Urinary bladder (tissue), 4 donors: ENCODE measurements around the gene BRS3. TPM values are rescaled to one million over a fixed set of nuclear protein-coding genes. Genes with fewer than 3 reads are reported as not detected.
"Not testable (repeated sequence)": the region's sequence is repeated elsewhere in the genome, so short reads cannot be mapped to it uniquely, and the experiment has no call there.

ENCODE experiments used
- DNase-seq: peaks from one replicate; pipeline ENCODE4 v3.0.0-alpha.2; 2015; ENCODE audit errors: extremely low spot score
- H3K27ac ChIP-seq: one replicate; pipeline ENCODE4 v1.5.1; 2013; ENCODE audit warnings: low read depth, mild to moderate bottlenecking, moderate library complexity
- H3K36me3 ChIP-seq: one replicate; pipeline ENCODE4 v1.6.1; 2013; ENCODE audit warnings: mild to moderate bottlenecking, moderate library complexity; ENCODE audit not compliant: insufficient read depth
- H3K4me1 ChIP-seq: one replicate; pipeline ENCODE4 v1.6.1; 2013; ENCODE audit warnings: mild to moderate bottlenecking, moderate library complexity; ENCODE audit not compliant: insufficient read depth
- H3K4me3 ChIP-seq: one replicate; pipeline ENCODE4 v1.5.1; 2013; ENCODE audit warnings: low read depth, low read length
- WGBS: extraction: QIAGEN DNeasy Blood & Tissue Kit; methylation state at CpG from one replicate; pipeline ENCODE4 v1.1.7; 2013; 5-methylcytosine and 5-hydroxymethylcytosine counted together
- polyA plus RNA-seq: library from polyadenylated mRNA; stranded (reverse); fragments of 200-250 nt; gene quantifications from one replicate; pipeline ENCODE4 v1.2.3, GENCODE V29; 2013
- total RNA-seq: library from RNA; depleted of rRNA; stranded (reverse); fragments of >200 nt; gene quantifications from one replicate; pipeline ENCODE4 v1.2.3, GENCODE V29; 2014
- donor health status: healthy with polysubstance abuse.
- donor health status: healthy.

The BRS3 gene
- not detected for total RNA-seq
- 0.10 TPM for polyA plus RNA-seq

DNA sequence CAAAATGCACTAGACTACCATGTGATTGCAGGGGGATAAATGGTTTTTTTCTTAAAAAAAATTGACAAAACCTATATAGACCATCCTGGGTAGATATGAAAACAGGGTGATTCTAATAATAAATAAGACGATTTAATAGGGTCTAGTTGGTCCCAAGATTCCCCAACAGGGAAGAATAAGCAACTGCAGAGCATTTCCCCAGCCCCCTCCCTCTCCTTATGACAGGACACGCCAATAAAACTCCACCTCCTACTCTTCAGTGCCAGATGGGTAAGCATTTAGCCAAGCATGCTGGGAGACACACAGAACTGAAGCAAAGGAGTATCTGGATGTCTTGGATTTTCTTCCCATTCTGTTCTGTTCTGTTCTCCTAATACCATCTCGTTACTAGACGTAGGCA lies at the start of gene BRS3:
TSS of gene BRS3 (plus strand) at position 301 of the 400 bp plus-strand sequence. CDS start 168 bp downstream, outside the sequence.
- DNase-seq, result no peak
- Histone ChIP-seq H3K36me3 (no peaks in the 10 kb centered on the region), H3K4me3 (no peak within 1 kb of the TSS), H3K27ac (no peak within 1 kb of the TSS), H3K4me1 (no peaks in the 10 kb centered on the region)
- 69% methylated on average over 4 of the region's 4 CpGs for WGBS

DNA sequence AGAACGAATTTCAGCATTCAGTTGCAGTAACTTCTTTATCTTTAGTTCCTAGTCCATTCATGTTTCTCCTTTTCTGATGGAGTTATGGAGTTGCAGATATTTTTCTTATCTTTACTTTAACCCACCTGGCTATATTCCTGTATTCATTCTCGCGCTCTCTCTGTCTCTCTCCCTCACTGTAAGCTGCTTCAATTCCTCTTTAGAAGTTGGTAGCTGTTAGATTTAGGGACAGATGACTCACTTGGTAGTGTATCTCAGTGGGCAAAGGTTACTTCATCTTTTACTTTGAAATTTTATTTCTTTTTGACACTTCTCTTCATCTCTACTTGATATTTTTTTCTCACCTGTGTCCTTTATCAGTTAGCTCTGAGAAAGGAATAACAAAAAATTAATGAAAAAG lies 49.6 kb upstream of the BRS3 start:
- Histone ChIP-seq H3K4me1 (no peaks in the 10 kb centered on the region), H3K27ac (no peak overlapping the region), H3K4me3 (no peak overlapping the region), H3K36me3 (no peaks in the 10 kb centered on the region)
- 75% methylated on average over 3 of the region's 3 CpGs for WGBS
- DNase-seq, result no peak

DNA sequence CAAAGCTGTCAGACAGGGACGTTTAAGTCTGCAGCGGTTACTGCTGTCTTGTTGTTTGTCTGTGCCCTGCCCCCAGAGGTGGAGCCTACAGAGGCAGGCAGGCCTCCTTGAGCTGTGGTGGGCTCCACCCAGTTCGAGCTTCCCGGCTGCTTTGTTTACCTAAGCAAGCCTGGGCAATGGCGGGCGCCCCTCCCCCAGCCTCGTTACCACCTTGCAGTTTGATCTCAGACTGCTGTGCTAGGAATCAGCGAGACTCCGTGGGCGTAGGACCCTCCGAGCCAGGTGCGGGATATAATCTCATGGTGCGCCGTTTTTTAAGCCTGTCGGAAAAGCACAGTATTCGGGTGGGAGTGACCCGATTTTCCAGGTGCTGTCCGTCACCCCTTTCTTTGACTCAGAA lies 42.1 kb upstream of the BRS3 start:
- 85% methylated on average over 17 of the region's 18 CpGs for WGBS
- H3K4me1 ChIP-seq, H3K36me3 ChIP-seq, DNase-seq, H3K4me3 ChIP-seq, H3K27ac ChIP-seq: not testable (repeated sequence)

DNA sequence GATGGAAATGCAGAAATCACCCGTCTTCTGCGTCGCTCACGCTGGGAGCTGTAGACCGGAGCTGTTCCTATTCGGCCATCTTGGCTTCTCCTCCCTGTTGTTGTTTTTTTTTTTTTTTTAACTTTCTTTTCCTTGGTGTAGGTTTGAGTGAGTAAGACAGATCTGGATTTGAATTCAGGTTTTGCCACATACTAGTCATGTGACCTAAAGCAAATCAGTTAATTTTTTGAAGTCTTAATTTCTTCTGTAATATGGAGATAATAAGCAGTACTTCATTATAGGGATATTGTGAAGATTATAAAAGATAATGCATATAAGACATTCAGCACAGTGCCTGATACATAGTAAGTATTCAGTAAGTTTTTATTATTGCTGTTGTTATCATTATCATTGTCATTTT lies 41.5 kb upstream of the BRS3 start:
- no peak overlapping the region for H3K27ac ChIP-seq

DNA sequence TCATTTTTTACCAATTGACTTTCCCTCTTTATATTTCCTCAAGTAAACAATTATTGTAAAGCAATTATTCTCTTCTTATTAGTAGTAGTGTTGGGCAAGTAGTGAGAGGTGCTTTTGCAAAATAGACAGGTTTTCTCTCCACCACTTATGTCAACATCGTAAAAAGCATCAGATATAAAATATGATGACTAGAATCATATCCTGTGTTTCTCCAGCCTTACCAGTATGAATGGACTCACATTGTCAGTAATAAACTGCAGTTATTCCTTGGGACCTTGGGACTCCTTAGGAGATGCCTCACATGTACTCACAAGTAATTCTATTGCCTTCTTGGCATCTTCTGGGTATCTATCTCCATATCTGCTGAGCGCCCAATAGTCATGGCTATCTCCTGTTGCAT lies 40.4 kb upstream of the BRS3 start:
- 83% methylated on average over 2 of the region's 2 CpGs for WGBS
- no peaks in the 10 kb centered on the region for H3K36me3 ChIP-seq

More for the DNA sequence above, 41.5 kb upstream of the BRS3 start:
- no peaks in the 10 kb centered on the region for H3K36me3 ChIP-seq
- no peaks in the 10 kb centered on the region for H3K4me1 ChIP-seq
- 88% methylated on average over 6 of the region's 6 CpGs for WGBS
- H3K4me3 ChIP-seq, result no peak overlapping the region
- no peak for DNase-seq

DNA sequence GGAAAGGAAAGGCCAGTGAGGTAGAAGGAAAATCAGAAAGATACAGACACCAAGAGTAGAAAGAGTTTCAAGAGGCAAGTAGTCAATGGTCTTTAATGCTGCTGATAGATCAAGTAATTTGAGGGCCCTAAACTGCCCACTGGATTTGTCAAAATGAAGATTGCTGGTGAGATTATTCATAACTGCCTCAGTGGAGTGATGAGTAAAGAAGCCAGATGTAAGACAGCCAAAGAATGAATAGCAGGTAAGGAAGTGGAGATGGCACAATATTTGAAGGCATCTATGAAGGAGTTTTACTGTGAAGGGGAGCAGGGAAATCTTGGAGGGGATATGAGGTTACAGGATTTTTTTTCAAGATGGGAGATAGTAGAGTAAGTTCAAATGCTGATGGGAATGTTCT lies 39.8 kb upstream of the BRS3 start:
- no peaks in the 10 kb centered on the region for H3K36me3 ChIP-seq
- DNase-seq, result no peak
- H3K4me1 ChIP-seq, result no peaks in the 10 kb centered on the region
- H3K27ac ChIP-seq, result no peak overlapping the region
- no peak overlapping the region for H3K4me3 ChIP-seq

More for the DNA sequence above, 40.4 kb upstream of the BRS3 start:
- Histone ChIP-seq H3K27ac (no peak overlapping the region), H3K4me1 (no peaks in the 10 kb centered on the region), H3K4me3 (no peak overlapping the region)
- no peak for DNase-seq

DNA sequence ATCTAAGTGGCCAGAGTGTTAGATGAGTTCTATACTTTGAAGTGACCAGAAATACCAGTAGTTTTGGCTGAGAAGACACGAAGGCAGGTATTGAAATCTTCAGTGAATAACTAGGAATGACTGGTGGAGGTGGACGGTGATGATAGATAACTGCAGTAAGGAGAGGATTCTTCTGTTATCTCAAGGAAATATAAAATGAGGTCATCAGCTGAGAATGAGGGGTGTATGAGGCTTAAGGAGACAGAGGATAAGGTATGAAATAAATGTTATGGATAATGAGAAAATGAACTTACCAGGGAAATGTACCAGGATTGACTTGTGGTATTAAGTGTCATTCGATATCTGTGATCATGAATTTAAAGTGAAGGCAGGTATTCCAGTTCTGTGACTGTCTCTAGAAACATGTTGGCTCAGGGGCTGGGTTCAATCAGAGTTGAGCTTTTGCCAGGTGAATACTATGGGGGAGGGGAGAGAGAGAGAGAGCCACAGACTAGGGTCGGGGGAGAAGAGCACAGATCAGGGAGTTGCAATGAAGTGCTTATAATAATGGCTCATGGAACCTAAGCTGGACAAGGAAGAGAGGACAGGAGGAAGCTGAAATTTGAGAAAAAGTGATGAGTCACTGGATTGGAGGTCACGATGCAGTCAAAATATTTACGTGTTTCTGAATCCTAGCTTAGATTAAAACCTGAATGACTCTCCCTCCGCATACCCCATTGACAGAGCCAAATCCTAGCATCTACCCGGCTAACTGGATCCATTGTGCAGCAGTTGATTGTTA lies 37.5 kb upstream of the BRS3 start:
- H3K36me3 ChIP-seq, result no peaks in the 10 kb centered on the region
- no peak overlapping the region for H3K27ac ChIP-seq
- no peaks in the 10 kb centered on the region for H3K4me1 ChIP-seq
- 36% methylated on average over 8 of the region's 8 CpGs for WGBS
- no peak overlapping the region for H3K4me3 ChIP-seq
- DNase-seq, result no peak

DNA sequence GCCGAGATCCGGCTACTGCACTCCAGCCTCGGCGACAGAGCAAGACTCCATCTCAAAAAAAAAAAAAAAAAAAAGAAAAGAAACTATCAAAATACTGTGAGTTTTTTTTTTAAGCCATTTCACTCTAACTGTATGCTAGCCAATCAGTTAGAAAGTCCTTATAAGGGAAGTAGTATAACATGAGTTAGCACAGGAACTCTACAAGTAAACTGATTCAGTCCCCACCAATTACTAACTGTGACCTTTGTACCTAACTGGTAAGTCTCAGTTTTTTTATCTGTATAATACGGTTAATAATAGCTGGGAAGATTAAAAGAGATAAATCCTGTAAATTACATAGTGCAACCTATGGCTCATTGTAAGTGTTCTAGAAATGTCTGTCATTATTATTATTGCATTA lies 35.1 kb upstream of the BRS3 start:
- DNase-seq, result no peak
- no peak overlapping the region for H3K4me3 ChIP-seq
- no peaks in the 10 kb centered on the region for H3K4me1 ChIP-seq
- no peak overlapping the region for H3K27ac ChIP-seq
- WGBS, result 81% methylated on average over 5 of the region's 5 CpGs
- no peaks in the 10 kb centered on the region for H3K36me3 ChIP-seq

DNA sequence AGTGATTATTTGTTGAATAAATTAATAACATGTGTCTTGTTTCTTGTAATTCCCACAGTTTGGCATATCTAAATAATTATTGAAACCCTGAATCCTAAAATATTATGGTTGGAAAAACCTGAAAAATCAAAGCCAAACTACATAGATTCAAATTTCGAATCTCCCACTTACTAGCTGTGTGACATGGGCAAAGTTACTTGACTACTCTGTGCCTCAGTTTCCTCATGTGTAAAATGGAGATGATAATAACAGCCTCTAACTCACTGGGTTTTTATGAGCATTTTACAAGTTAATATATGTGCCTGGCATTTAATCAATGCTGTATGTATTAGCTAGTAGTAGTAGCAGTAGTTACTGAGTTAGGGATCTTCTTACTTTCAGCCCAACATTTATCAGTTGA lies 34.6 kb upstream of the BRS3 start:
- H3K4me1 ChIP-seq, result no peaks in the 10 kb centered on the region
- no peak for DNase-seq
- no peak overlapping the region for H3K4me3 ChIP-seq
- H3K36me3 ChIP-seq, result no peaks in the 10 kb centered on the region
- WGBS, result 94% methylated on average over 1 of the region's 1 CpG
- H3K27ac ChIP-seq, result no peak overlapping the region

DNA sequence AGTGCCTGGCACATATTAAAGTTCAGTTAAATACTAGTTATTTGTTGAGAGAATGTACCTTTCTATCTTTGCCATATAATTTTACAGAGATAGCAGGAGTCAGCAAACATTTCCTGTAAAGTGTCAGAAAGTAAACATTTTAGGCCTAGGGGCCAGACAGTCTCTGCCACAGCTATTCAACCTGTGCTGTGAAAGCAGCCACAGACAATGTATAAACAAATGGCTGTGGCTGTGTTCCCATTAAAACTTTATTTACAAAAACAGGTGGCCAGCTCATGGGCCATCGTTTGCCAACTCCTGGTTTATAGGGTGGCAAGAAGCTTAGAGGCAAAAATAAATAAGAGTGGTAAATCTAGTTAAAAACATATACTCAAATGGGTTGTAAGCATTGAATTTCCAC lies 34.0 kb upstream of the BRS3 start:
- H3K36me3 ChIP-seq, result no peaks in the 10 kb centered on the region
- DNase-seq, result no peak
- H3K4me3 ChIP-seq, result no peak overlapping the region
- no peak overlapping the region for H3K27ac ChIP-seq
- 21% methylated on average over 1 of the region's 1 CpG for WGBS
- H3K4me1 ChIP-seq, result no peaks in the 10 kb centered on the region

DNA sequence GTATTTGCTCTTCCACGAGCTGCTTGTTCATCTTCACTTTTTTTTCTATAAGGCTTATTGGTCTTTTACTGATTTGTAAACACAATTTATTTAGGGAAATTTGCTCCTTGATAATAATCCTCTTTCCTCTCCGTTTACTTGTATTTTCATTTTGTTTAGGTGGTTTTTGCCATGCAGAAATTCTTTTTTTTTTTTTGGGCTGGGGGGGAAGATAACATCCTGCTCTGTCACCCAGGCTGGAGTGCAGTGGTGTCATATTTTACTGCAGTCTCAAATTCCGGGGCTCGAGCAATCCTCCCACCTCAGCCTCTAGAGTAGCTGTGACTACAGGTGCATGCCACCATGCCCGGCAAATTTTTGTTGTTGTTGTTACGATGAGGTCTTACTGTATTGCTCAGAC lies 31.6 kb upstream of the BRS3 start:
- 58% methylated on average over 6 of the region's 6 CpGs for WGBS
- DNase-seq, result no peak
- no peak overlapping the region for H3K27ac ChIP-seq

DNA sequence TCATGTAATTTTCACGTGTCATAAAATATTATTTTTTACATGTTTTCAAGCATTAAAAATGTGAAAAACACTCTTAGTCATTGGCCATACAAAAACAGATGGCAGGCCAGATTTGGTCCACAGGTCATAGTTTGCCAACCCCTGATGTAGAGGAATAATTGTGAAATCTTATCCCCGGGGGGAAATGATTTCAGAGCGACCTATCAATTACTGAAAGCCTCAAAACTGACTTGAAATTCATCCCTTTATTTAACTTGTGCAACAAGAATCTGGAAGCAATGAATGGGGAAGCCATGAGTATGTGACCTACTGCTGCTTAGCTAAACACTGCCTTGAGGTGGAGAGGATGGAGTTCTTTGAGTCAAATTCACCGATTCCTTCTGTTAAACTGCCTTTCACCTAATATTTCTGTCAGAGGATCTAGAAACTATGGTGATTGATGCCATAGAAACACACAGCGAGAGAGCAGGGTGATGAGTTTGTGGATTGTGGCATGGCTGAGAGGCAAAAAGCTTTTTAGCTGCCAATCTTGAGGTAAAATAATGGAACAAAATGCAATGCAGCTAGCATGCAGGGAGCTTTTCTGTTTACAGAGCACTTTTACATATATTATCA lies 30.3 kb upstream of the BRS3 start:
- 38% methylated on average over 5 of the region's 5 CpGs for WGBS

More for the DNA sequence above, 31.6 kb upstream of the BRS3 start:
- Histone ChIP-seq H3K4me1 (no peaks in the 10 kb centered on the region), H3K4me3 (no peak overlapping the region), H3K36me3 (no peaks in the 10 kb centered on the region)

DNA sequence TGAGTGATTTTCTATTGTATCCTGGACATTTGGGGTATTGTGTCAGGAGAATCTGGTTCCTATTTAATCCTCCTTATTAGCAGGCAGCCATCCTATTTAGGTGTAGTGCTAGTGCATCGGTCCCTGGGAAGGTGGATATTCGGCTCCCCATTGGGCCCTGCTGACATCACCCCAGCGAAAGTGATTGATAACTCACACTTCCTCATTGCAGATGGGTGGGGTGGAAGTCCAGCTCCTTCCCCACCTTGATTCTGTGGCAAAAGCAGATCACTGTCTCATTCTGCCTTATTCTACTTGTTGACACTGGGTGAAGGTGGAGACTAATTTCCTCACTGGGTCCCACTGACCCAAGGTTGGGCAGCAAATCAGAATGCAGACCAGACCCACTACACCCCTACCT lies 23.2 kb upstream of the BRS3 start:
- H3K4me3 ChIP-seq, result no peak overlapping the region
- H3K27ac ChIP-seq, result no peak overlapping the region
- no peaks in the 10 kb centered on the region for H3K4me1 ChIP-seq
- WGBS, result 74% methylated on average over 3 of the region's 3 CpGs
- no peak for DNase-seq
- H3K36me3 ChIP-seq, result no peaks in the 10 kb centered on the region

More for the DNA sequence above, 30.3 kb upstream of the BRS3 start:
- no peak for DNase-seq
- Histone ChIP-seq H3K4me3 (no peak overlapping the region), H3K36me3 (no peaks in the 10 kb centered on the region), H3K4me1 (no peaks in the 10 kb centered on the region), H3K27ac (no peak overlapping the region)

DNA sequence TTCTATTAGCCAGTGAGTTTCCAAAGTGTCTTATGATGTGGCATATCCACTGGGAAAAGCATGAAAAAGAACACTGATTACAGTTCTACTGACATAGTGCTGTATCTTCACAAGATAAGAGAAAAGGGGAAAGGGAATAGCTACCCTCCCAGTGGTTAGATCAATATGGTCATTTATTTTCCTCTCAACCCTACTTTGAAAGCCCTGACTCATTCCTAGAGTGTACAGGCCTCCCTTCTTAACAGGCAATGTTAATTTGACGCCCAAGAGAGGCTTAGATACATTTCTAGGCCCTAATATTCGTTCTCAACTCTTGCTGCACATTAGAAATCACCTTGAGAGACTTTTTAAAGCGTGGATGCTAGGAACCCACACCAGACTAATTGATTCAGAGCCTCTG lies 20.4 kb upstream of the BRS3 start:
- no peaks in the 10 kb centered on the region for H3K36me3 ChIP-seq

More for the DNA sequence above, 20.4 kb upstream of the BRS3 start:
- no peak overlapping the region for H3K27ac ChIP-seq
- no peaks in the 10 kb centered on the region for H3K4me1 ChIP-seq
- WGBS, result 66% methylated on average over 3 of the region's 3 CpGs
- no peak for DNase-seq
- H3K4me3 ChIP-seq, result no peak overlapping the region
